ENCODE measurements around the gene SMC1B. TPM values are rescaled to one million over a fixed set of nuclear protein-coding genes. Genes with fewer than 3 reads are reported as not detected.

The SMC1B gene
- total and polyA plus RNA-seq, 4 donors: 0.02 to 0.05 TPM; not detected in 2

DNA sequence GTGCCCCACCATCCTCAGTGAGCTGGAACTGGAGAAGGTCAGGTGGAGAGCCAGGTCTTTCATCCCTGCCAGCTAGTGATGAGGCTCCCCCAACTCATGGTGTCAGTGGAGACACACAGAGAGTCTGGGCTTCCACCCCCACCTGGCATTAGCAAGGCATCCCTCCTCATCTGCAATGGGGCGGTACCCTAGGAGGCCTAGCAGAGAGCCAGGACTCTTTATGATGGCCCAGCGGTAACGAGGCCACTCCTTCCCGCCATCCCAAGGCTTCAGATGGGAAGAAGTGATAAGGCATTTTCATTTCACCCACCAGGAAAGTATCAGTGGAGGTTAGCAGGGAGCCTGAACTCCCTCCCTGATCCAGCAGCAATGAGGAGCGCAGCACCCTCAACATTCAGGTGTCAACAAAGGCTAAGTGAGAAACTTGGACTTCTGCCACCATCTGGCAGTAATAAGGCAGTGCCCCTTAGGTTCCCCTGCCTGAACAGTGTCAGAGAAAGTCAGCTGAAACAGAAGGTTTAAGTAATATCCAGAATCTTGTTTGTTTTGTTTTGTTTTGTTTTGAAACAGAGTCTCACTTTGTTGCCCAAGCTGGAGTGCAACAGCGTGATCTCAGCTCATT is 48.7 kb upstream of the SMC1B start (continued):
- TF ChIP-seq, protein P1, sequence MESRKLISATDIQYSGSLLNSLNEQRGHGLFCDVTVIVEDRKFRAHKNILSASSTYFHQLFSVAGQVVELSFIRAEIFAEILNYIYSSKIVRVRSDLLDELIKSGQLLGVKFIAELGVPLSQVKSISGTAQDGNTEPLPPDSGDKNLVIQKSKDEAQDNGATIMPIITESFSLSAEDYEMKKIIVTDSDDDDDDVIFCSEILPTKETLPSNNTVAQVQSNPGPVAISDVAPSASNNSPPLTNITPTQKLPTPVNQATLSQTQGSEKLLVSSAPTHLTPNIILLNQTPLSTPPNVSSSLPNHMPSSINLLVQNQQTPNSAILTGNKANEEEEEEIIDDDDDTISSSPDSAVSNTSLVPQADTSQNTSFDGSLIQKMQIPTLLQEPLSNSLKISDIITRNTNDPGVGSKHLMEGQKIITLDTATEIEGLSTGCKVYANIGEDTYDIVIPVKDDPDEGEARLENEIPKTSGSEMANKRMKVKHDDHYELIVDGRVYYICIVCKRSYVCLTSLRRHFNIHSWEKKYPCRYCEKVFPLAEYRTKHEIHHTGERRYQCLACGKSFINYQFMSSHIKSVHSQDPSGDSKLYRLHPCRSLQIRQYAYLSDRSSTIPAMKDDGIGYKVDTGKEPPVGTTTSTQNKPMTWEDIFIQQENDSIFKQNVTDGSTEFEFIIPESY (IDR thresholded peaks at IDR 0.05): no peak
- no peak for TF ChIP-seq FOXA1 (IDR thresholded peaks at IDR 0.05)
- no peak for TF ChIP-seq HNF4G (IDR thresholded peaks at IDR 0.05)
- TF ChIP-seq EGR1 (IDR thresholded peaks at IDR 0.05; ENCODE audit: low read depth in 2 of 2): no peak
- TF ChIP-seq, protein P2, sequence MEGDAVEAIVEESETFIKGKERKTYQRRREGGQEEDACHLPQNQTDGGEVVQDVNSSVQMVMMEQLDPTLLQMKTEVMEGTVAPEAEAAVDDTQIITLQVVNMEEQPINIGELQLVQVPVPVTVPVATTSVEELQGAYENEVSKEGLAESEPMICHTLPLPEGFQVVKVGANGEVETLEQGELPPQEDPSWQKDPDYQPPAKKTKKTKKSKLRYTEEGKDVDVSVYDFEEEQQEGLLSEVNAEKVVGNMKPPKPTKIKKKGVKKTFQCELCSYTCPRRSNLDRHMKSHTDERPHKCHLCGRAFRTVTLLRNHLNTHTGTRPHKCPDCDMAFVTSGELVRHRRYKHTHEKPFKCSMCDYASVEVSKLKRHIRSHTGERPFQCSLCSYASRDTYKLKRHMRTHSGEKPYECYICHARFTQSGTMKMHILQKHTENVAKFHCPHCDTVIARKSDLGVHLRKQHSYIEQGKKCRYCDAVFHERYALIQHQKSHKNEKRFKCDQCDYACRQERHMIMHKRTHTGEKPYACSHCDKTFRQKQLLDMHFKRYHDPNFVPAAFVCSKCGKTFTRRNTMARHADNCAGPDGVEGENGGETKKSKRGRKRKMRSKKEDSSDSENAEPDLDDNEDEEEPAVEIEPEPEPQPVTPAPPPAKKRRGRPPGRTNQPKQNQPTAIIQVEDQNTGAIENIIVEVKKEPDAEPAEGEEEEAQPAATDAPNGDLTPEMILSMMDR (IDR thresholded peaks at IDR 0.05; ENCODE audit: low read depth, low read length, missing input control): no peak
- TF ChIP-seq TAF1 (conservative IDR thresholded peaks at IDR 0.05): no peak
- no peak for TF ChIP-seq JUND (IDR thresholded peaks at IDR 0.05)

DNA sequence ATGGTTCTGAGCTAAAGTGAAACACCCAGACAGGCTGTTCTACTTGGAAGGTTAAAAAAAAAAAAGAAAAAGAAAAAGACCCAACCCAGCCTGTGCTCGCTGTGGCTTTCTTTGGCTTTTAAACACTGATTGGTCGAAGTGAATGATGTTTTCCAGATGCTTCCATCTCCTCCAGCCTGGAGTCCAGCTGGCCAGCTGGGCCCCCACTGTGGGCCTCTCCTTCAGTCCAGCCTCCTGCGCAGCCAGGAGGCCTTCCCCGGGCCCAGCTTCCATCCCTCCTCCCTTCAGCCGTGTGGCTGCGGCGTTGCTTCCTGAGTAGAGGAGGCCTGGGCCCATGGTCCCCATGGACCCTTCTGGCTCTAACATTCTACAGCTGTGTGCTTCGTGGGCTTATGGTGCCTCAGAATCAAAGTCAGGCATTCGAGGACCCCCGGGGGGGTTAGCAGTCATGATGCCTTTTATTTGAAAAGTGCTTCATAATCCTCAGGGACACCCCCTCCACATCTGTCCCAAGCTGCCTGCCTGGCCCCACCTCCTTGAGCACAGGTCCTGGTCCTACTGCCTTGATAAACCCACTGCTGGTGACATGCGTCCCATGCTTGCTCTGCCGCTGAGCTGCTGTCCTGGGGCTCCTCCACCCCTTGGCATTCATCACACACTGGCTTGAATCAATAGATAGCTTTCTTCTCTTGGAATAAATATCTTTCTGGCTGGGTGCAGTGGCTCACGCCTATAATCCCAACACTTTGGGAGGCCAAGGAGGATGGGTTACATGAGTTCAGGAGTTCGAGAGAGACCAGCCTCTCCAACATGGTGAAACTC is 47.1 kb upstream of the SMC1B start:
- Histone ChIP-seq H3K9me3 (ENCODE audit: control insufficient read depth in 4 of 4, low read length in 3 of 4) (no peaks in the 10 kb centered on the region), H3K27ac (ENCODE audit: low read depth in 1 of 2, low read length in 2 of 2) (no peak overlapping the region), H3K27me3 (ENCODE audit: control insufficient read depth in 4 of 4, insufficient read depth in 4 of 4, low read length in 3 of 4) (no peaks in the 10 kb centered on the region), H3K9ac (ENCODE audit: low read depth in 1 of 2, low read length in 2 of 2) (no peak overlapping the region), H3K4me3 (ENCODE audit: low read depth in 1 of 3, low read length in 3 of 3) (no peak overlapping the region), H3K36me3 (ENCODE audit: control insufficient read depth in 4 of 4, insufficient read depth in 3 of 4, low read depth in 1 of 4, low read length in 3 of 4) (no peaks in the 10 kb centered on the region), H3K4me1 (ENCODE audit: control insufficient read depth in 4 of 4, insufficient read depth in 4 of 4, low read length in 3 of 4) (no peaks in the 10 kb centered on the region)
- TF ChIP-seq, protein P3, sequence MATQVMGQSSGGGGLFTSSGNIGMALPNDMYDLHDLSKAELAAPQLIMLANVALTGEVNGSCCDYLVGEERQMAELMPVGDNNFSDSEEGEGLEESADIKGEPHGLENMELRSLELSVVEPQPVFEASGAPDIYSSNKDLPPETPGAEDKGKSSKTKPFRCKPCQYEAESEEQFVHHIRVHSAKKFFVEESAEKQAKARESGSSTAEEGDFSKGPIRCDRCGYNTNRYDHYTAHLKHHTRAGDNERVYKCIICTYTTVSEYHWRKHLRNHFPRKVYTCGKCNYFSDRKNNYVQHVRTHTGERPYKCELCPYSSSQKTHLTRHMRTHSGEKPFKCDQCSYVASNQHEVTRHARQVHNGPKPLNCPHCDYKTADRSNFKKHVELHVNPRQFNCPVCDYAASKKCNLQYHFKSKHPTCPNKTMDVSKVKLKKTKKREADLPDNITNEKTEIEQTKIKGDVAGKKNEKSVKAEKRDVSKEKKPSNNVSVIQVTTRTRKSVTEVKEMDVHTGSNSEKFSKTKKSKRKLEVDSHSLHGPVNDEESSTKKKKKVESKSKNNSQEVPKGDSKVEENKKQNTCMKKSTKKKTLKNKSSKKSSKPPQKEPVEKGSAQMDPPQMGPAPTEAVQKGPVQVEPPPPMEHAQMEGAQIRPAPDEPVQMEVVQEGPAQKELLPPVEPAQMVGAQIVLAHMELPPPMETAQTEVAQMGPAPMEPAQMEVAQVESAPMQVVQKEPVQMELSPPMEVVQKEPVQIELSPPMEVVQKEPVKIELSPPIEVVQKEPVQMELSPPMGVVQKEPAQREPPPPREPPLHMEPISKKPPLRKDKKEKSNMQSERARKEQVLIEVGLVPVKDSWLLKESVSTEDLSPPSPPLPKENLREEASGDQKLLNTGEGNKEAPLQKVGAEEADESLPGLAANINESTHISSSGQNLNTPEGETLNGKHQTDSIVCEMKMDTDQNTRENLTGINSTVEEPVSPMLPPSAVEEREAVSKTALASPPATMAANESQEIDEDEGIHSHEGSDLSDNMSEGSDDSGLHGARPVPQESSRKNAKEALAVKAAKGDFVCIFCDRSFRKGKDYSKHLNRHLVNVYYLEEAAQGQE (IDR thresholded peaks at IDR 0.05): no peak
- TF ChIP-seq NR2F2 (IDR thresholded peaks at IDR 0.05) (peak; percentile 48), JUND (IDR thresholded peaks at IDR 0.05) (no peak), GABPA (IDR thresholded peaks at IDR 0.05 in 1 of 2, conservative IDR thresholded peaks at IDR 0.05 in 1 of 2) (no peak)
- no peak for DNase-seq (ENCODE audit: low spot score)
- 80% methylated on average over 14 of the region's 14 CpGs for WGBS

DNA sequence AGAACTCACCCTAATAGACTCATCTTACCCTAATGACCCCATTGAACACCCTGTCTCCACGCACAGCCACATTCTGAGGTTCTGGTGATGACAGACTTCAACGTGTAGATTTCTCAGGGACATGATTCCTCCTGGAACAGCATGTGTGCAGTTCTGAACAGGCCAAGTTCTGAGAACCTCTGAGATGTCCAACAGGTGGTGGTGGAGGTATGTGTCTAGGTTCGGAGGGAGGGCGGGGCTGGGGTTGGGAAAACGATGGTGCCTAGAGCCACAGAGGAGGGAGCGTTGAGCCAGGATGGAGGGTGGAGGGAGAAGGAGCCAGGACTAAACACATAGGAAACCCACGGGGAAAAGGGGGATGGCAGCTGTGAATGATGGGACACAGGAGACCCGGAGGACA is 45.8 kb upstream of the SMC1B start:
- no peaks in the 10 kb centered on the region for H3K36me3 ChIP-seq (ENCODE audit: control insufficient read depth in 4 of 4, insufficient read depth in 3 of 4, low read depth in 1 of 4, low read length in 3 of 4)
- no peak overlapping the region for H3K27ac ChIP-seq (ENCODE audit: low read depth in 1 of 2, low read length in 2 of 2)
- H3K4me1 ChIP-seq (ENCODE audit: control insufficient read depth in 4 of 4, insufficient read depth in 4 of 4, low read length in 3 of 4): no peaks in the 10 kb centered on the region
- TF ChIP-seq HNF4G (IDR thresholded peaks at IDR 0.05) (no peak), FOXA2 (IDR thresholded peaks at IDR 0.05) (no peak), NR2F2 (IDR thresholded peaks at IDR 0.05) (no peak), JUND (IDR thresholded peaks at IDR 0.05) (no peak), TAF1 (conservative IDR thresholded peaks at IDR 0.05) (no peak), RAD21 (IDR thresholded peaks at IDR 0.05) (no peak)
- DNase-seq (ENCODE audit: low spot score): no peak
- no peak overlapping the region for H3K9ac ChIP-seq (ENCODE audit: low read depth in 1 of 2, low read length in 2 of 2)
- H3K9me3 ChIP-seq (ENCODE audit: control insufficient read depth in 4 of 4, low read length in 3 of 4): no peaks in the 10 kb centered on the region
- 91% methylated on average over 8 of the region's 8 CpGs for WGBS
- no peak overlapping the region for H3K4me3 ChIP-seq (ENCODE audit: low read depth in 1 of 3, low read length in 3 of 3)
- no peaks in the 10 kb centered on the region for H3K27me3 ChIP-seq (ENCODE audit: control insufficient read depth in 4 of 4, insufficient read depth in 4 of 4, low read length in 3 of 4)
